ENCODE results near the gene KIF12. TPM values are rescaled to one million over a fixed set of nuclear protein-coding genes. Genes with fewer than 3 reads are reported as not detected.
A peak's percentile ranks its signal among the peaks of the same experiment; 100 is the strongest.

Gene KIF12
- total and polyA plus RNA-seq, 2 of the 13 experiments (the other 11 are each of a cell fraction or from before 2014, with no cell fraction given): 1.8 to 12.5 TPM

- 0 out of 4 replicates have a peak, but pooled peaks of 1 of the 2 experiments have one; percentile 36 for TF ChIP-seq ATF4 (CRISPR knock-in tag; IDR thresholded peaks at IDR 0.05)
These were observed 16.2 kb downstream of the KIF12 start (continued) for GRCh38 chr9:114082763-114083412.

- Histone ChIP-seq H3K27me3 (ENCODE audit: control insufficient read depth in 1 of 2, insufficient read depth in 2 of 2, low read length in 2 of 2) (no peaks in the 10 kb centered on the region; a peak in 1 of 5 replicates), H2AFZ (ENCODE audit: low read length) (no peak overlapping the region), H3K4me1 (ENCODE audit: insufficient read depth, low read length) (peaks cover 80% of the 10 kb centered on the region), H3K36me3 (replicated peaks in 1 of 2; ENCODE audit: control insufficient read depth in 1 of 2, insufficient read depth in 2 of 2, low read length in 2 of 2) (no peaks in the 10 kb centered on the region), H3K79me2 (ENCODE audit: insufficient read depth, low read length) (peaks cover 19% of the 10 kb centered on the region), H3K9me3 (ENCODE audit: low read length) (no peaks in the 10 kb centered on the region), H4K20me1 (ENCODE audit: insufficient read depth, low read length) (no peaks in the 10 kb centered on the region; the same call in 1 of the 2 replicates), H3K4me2 (ENCODE audit: low read depth, low read length) (peak overlapping the region; percentile 83), H3K9ac (ENCODE audit: insufficient read depth, low read depth, low read length) (peak overlapping the region; percentile 84), H3K4me3 (replicated peaks in 1 of 3; ENCODE audit: insufficient read depth in 1 of 3, low read depth in 2 of 3, low read length in 3 of 3) (peak overlapping the region; percentile 37 to 69 (median 41); a peak in 5 of 6 replicates), H3K27ac (ENCODE audit: extremely low read length, insufficient read depth, low read length) (peak overlapping the region; percentile 98)
- CTCF ChIA-PET (ENCODE audit: low intra/inter-chr PET ratio, low total read pairs): interaction anchor here (0.9 to 2.2 kb wide), 4 partner anchors 26 to 209 kb away, joined by 3 to 18 read pairs (median 10); no protein-coding TSS in a partner anchor
- FAIRE-seq (peak; percentile 99), DNase-seq (ENCODE audit: low spot score) (peak; percentile 98), ATAC-seq (peak; percentile 76)
- 0% methylated on average over 8 of the region's 10 CpGs for WGBS (ENCODE audit: low lambda C conversion rate)
- in situ Hi-C loops (cut with HindIII; ENCODE audit: extremely low pct_ligation_motif_present, low pct_unique_long_range_greater_than_20kb) (no loop called here), intact Hi-C loops (cut with micrococcal nuclease; ENCODE audit: unreplicated experiment) (loop anchor here (1.0 to 5.0 kb wide), 5 partner anchors 26 to 209 kb away; partner anchors contain the start of gene COL27A1)
- POLR2A ChIA-PET: interaction anchor here (0.7 to 7.4 kb wide), 37 partner anchors 8 to 247 kb away, joined by 3 to 75 read pairs (median 4); partner anchors contain the start of genes COL27A1, KIF12 and ORM1
- no TSS peak for BruUV-seq (replicated peaks)
- TF ChIP-seq ARNTL (CRISPR knock-in tag; IDR thresholded peaks at IDR 0.05): peak; percentile 71
- TF ChIP-seq ATAD3A (CRISPR knock-in tag; IDR thresholded peaks at IDR 0.05): no peak
- peak; percentile 43; the same call in 1 of the 2 replicates for TF ChIP-seq ZKSCAN8 (CRISPR knock-in tag; IDR thresholded peaks at IDR 0.05; ENCODE audit: borderline replicate concordance)
- 0 out of 2 replicates have a peak, but pooled peaks have one; percentile 50 for TF ChIP-seq SOX5 (CRISPR knock-in tag; IDR thresholded peaks at IDR 0.05; ENCODE audit: borderline replicate concordance)
- peak; percentile 85 for TF ChIP-seq SAP130 (CRISPR knock-in tag; IDR thresholded peaks at IDR 0.05; ENCODE audit: low read depth)
- TF ChIP-seq, protein P1, sequence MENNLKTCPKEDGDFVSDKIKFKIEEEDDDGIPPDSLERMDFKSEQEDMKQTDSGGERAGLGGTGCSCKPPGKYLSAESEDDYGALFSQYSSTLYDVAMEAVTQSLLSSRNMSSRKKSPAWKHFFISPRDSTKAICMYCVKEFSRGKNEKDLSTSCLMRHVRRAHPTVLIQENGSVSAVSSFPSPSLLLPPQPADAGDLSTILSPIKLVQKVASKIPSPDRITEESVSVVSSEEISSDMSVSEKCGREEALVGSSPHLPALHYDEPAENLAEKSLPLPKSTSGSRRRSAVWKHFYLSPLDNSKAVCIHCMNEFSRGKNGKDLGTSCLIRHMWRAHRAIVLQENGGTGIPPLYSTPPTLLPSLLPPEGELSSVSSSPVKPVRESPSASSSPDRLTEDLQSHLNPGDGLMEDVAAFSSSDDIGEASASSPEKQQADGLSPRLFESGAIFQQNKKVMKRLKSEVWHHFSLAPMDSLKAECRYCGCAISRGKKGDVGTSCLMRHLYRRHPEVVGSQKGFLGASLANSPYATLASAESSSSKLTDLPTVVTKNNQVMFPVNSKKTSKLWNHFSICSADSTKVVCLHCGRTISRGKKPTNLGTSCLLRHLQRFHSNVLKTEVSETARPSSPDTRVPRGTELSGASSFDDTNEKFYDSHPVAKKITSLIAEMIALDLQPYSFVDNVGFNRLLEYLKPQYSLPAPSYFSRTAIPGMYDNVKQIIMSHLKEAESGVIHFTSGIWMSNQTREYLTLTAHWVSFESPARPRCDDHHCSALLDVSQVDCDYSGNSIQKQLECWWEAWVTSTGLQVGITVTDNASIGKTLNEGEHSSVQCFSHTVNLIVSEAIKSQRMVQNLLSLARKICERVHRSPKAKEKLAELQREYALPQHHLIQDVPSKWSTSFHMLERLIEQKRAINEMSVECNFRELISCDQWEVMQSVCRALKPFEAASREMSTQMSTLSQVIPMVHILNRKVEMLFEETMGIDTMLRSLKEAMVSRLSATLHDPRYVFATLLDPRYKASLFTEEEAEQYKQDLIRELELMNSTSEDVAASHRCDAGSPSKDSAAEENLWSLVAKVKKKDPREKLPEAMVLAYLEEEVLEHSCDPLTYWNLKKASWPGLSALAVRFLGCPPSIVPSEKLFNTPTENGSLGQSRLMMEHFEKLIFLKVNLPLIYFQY (CRISPR knock-in tag; IDR thresholded peaks at IDR 0.05; ENCODE audit: borderline replicate concordance): peak; percentile 50; the same call in 1 of the 2 replicates
- peak; percentile 77 for TF ChIP-seq TAF1 (CRISPR knock-in tag; IDR thresholded peaks at IDR 0.05)
- TF ChIP-seq MXI1 (IDR thresholded peaks at IDR 0.05; ENCODE audit: borderline replicate concordance, low read depth, low read length): peak; percentile 53; the same call in 1 of the 3 replicates
- TF ChIP-seq, protein P2, sequence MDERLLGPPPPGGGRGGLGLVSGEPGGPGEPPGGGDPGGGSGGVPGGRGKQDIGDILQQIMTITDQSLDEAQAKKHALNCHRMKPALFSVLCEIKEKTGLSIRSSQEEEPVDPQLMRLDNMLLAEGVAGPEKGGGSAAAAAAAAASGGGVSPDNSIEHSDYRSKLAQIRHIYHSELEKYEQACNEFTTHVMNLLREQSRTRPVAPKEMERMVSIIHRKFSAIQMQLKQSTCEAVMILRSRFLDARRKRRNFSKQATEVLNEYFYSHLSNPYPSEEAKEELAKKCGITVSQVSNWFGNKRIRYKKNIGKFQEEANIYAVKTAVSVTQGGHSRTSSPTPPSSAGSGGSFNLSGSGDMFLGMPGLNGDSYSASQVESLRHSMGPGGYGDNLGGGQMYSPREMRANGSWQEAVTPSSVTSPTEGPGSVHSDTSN (CRISPR knock-in tag; IDR thresholded peaks at IDR 0.05): 0 out of 2 replicates have a peak, but pooled peaks have one; percentile 17
- TF ChIP-seq ZNF580 (CRISPR knock-in tag; IDR thresholded peaks at IDR 0.05; ENCODE audit: borderline replicate concordance, low read depth): peak; percentile 84; the same call in 1 of the 2 replicates
- no peak for TF ChIP-seq FOXO4 (CRISPR knock-in tag; conservative IDR thresholded peaks at IDR 0.05)
These were observed 16.9 kb downstream of the KIF12 start for GRCh38 chr9:114082017-114082762.
